ENCODE results near the gene MFSD6. TPM values are rescaled to one million over a fixed set of nuclear protein-coding genes. Genes with fewer than 3 reads are reported as not detected.
A peak's percentile ranks its signal among the peaks of the same experiment; 100 is the strongest.

MFSD6 gene
- polyA plus RNA-seq, 3 donors = 8.8 to 15.7 (median 12.9) TPM

DNA sequence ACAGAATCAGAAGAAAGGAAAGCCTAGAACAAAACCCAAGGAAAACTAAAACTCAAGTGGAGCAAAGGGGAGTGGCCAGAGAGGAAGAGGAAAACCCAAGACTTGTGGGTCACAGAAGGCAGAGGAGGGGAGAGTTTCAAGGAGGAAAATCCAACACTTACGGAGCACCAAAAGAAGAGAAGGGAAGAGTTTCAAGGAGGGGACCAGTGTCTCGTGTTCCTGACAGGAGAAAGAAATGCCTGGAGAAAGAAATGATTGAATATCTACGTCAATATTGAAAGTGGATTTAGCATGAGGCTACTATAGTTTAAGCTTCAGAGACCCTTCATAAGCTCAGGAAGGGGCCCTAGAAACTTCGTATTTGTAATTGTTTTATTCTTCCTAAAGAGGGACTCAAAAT is 1.4 kb upstream of the MFSD6 start:
- no peaks in the 10 kb centered on the region for H3K27me3 ChIP-seq (ENCODE audit: control insufficient read depth in 2 of 2, insufficient read depth in 2 of 2, low read length in 2 of 2)
- no peaks in the 10 kb centered on the region for H4K20me1 ChIP-seq (ENCODE audit: insufficient read depth, low read length)
- DNase-seq = no peak
- intact Hi-C loops (cut with micrococcal nuclease) = no loop called here
- no peak overlapping the region for H3K27ac ChIP-seq (ENCODE audit: low read depth in 1 of 2, low read length in 2 of 2)
- H3K4me2 ChIP-seq (replicated peaks; ENCODE audit: extremely low read depth, low read length, poor library complexity, severe bottlenecking) = no peak overlapping the region
- H3K36me3 ChIP-seq (replicated peaks in 1 of 2; ENCODE audit: control insufficient read depth in 1 of 2, insufficient read depth in 2 of 2, low read length in 2 of 2) = no peaks in the 10 kb centered on the region
- Mint-ChIP-seq H3K27ac (no peak overlapping the region), H3K4me3 (no peak overlapping the region), H3K27me3 (ENCODE audit: low read depth in 3 of 3) (peaks cover 1 to 7% (median 5%) of the 10 kb centered on the region in 3 donors), H3K9me3 (no peaks in the 10 kb centered on the region), H3K4me1 (peaks cover 30% of the 10 kb centered on the region), H3K36me3 (no peaks in the 10 kb centered on the region)
- H2AFZ ChIP-seq (ENCODE audit: insufficient read depth, low read depth, low read length, poor library complexity, severe bottlenecking) = no peak overlapping the region
- no peaks in the 10 kb centered on the region for H3K9me3 ChIP-seq (replicated peaks in 1 of 2; ENCODE audit: control insufficient read depth in 1 of 2, insufficient read depth in 1 of 2, low read length in 2 of 2)
- no peak overlapping the region for H3K4me3 ChIP-seq (replicated peaks in 1 of 3; ENCODE audit: low read depth in 2 of 3, low read length in 3 of 3)
- TF ChIP-seq, protein P1, sequence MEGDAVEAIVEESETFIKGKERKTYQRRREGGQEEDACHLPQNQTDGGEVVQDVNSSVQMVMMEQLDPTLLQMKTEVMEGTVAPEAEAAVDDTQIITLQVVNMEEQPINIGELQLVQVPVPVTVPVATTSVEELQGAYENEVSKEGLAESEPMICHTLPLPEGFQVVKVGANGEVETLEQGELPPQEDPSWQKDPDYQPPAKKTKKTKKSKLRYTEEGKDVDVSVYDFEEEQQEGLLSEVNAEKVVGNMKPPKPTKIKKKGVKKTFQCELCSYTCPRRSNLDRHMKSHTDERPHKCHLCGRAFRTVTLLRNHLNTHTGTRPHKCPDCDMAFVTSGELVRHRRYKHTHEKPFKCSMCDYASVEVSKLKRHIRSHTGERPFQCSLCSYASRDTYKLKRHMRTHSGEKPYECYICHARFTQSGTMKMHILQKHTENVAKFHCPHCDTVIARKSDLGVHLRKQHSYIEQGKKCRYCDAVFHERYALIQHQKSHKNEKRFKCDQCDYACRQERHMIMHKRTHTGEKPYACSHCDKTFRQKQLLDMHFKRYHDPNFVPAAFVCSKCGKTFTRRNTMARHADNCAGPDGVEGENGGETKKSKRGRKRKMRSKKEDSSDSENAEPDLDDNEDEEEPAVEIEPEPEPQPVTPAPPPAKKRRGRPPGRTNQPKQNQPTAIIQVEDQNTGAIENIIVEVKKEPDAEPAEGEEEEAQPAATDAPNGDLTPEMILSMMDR (IDR thresholded peaks at IDR 0.05) = no peak
- H3K9ac ChIP-seq (ENCODE audit: insufficient read depth, low read length, poor library complexity, severe bottlenecking) = no peak overlapping the region
- H3K79me2 ChIP-seq (ENCODE audit: insufficient read depth, low read length) = peaks cover 25% of the 10 kb centered on the region
- 91% methylated on average over 3 of the region's 4 CpGs for WGBS (ENCODE audit: insufficient coverage)
- H3K4me1 ChIP-seq (ENCODE audit: control insufficient read depth in 1 of 2, insufficient read depth in 2 of 2, low read length in 2 of 2) = peaks cover 38 to 54% of the 10 kb centered on the region in 2 donors

DNA sequence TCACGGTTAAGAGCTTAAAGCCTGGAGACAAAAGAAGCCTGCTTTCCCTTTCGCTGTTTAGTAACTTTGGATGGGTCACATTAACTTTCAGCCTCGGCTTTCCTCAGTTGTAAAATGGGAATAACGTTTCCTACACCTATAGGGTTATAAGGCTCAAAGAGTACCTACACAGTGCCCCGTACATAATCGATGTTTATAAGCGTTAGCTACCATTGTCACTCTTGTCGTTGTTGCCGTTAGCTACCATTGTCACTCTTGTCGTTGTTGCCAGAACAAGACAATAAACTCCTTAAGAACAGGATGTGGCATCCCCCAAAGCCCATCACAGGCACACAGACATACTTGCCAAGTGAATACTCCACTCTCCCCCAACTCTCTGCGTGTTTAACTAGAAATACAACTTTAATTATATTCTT is 901 bp upstream of the MFSD6 start:
- Mint-ChIP-seq H3K4me1 (peaks cover 30% of the 10 kb centered on the region), H3K9me3 (no peaks in the 10 kb centered on the region), H3K4me3 (peak overlapping the region; percentile 81 to 87), H3K27ac (peak overlapping the region in 2 of 7 donors; percentile 44 to 87), H3K27me3 (ENCODE audit: low read depth in 3 of 3) (peaks cover 1 to 7% (median 5%) of the 10 kb centered on the region in 3 donors), H3K36me3 (no peaks in the 10 kb centered on the region)
- H3K4me3 ChIP-seq (replicated peaks in 1 of 3; ENCODE audit: low read depth in 2 of 3, low read length in 3 of 3) = peak overlapping the region in 1 of 3 experiments; percentile 83
- H3K27ac ChIP-seq (ENCODE audit: low read depth in 1 of 2, low read length in 2 of 2) = no peak overlapping the region
- no peaks in the 10 kb centered on the region for H3K9me3 ChIP-seq (replicated peaks in 1 of 2; ENCODE audit: control insufficient read depth in 1 of 2, insufficient read depth in 1 of 2, low read length in 2 of 2)
- H3K4me1 ChIP-seq (ENCODE audit: control insufficient read depth in 1 of 2, insufficient read depth in 2 of 2, low read length in 2 of 2) = peaks cover 38 to 54% of the 10 kb centered on the region in 2 donors
- no peak for DNase-seq
- H3K79me2 ChIP-seq (ENCODE audit: insufficient read depth, low read length) = peaks cover 29% of the 10 kb centered on the region
- 8% methylated on average over 4 of the region's 11 CpGs for WGBS (ENCODE audit: insufficient coverage)
- H3K4me2 ChIP-seq (replicated peaks; ENCODE audit: extremely low read depth, low read length, poor library complexity, severe bottlenecking) = peak overlapping the region; percentile 86
- no peaks in the 10 kb centered on the region for H3K36me3 ChIP-seq (replicated peaks in 1 of 2; ENCODE audit: control insufficient read depth in 1 of 2, insufficient read depth in 2 of 2, low read length in 2 of 2)
- H3K9ac ChIP-seq (ENCODE audit: insufficient read depth, low read length, poor library complexity, severe bottlenecking) = peak overlapping the region; percentile 84
- no peaks in the 10 kb centered on the region for H4K20me1 ChIP-seq (ENCODE audit: insufficient read depth, low read length)
- intact Hi-C loops (cut with micrococcal nuclease) = no loop called here
- H2AFZ ChIP-seq (ENCODE audit: insufficient read depth, low read depth, low read length, poor library complexity, severe bottlenecking) = peak overlapping the region; percentile 91
- H3K27me3 ChIP-seq (ENCODE audit: control insufficient read depth in 2 of 2, insufficient read depth in 2 of 2, low read length in 2 of 2) = no peaks in the 10 kb centered on the region
- TF ChIP-seq, protein P1 (IDR thresholded peaks at IDR 0.05) = no peak
